OCI-LY7 (cell line): Measurements from ENCODE around the gene RSAD2. TPM values are rescaled to one million over a fixed set of nuclear protein-coding genes. Genes with fewer than 3 reads are reported as not detected.

Experiments used
- BruUV-seq: library from RNA; stranded (reverse); fragments of 400-500 nt; replicated peaks from 2 replicates; lab custom pipeline; 2021; lab: Mats Ljungman, UMichigan
- CTCF ChIA-PET: fragments of 300-600 bp; sonication (Branson Sonifier 250); formaldehyde crosslinking; loops from one replicate; lab custom pipeline; 2022; ENCODE audit warnings: antibody characterized with exemption; ENCODE audit not compliant: unreplicated experiment; lab: Charles Lee
- POLR2A ChIA-PET: fragments of 300-600 bp; sonication (Branson Sonifier 250); formaldehyde crosslinking; loops from one replicate; lab custom pipeline; 2022; ENCODE audit warnings: antibody characterized with exemption; lab: Charles Lee
- DNase-seq: peaks from one replicate; pipeline ENCODE4 v3.0.0-alpha.2; 2015; ENCODE audit warnings: low spot score
- H2AFZ ChIP-seq: fragments of 200-600 bp; sonication (generic), shearing (Covaris generic); 2 replicates; pipeline ENCODE4 v1.6.1; 2014; ENCODE audit warnings: mild to moderate bottlenecking, antibody characterized with exemption, low read length, moderate library complexity
- H3K27ac ChIP-seq: fragments of 200-600 bp; sonication (generic); 2 replicates; pipeline ENCODE4 v1.5.1; 2014; ENCODE audit warnings: mixed run types, low read depth, mild to moderate bottlenecking, moderate library complexity, low read length, inconsistent platforms; ENCODE audit not compliant: poor library complexity, severe bottlenecking
- H3K36me3 ChIP-seq: fragments of 200-600 bp; sonication (generic); 2 replicates; pipeline ENCODE4 v1.6.1; 2014; ENCODE audit warnings: mild to moderate bottlenecking, antibody characterized with exemption, low read length, moderate library complexity, mixed read lengths; ENCODE audit not compliant: insufficient read depth
- H3K4me1 ChIP-seq: fragments of 200-600 bp; sonication (generic); 2 replicates; pipeline ENCODE4 v1.5.1; 2014; ENCODE audit warnings: mild to moderate bottlenecking, low read length; ENCODE audit not compliant: insufficient read depth, poor library complexity, severe bottlenecking
- H3K4me2 ChIP-seq: fragments of 200-600 bp; sonication (generic); 2 replicates; pipeline ENCODE4 v1.6.1; 2014; ENCODE audit warnings: mild to moderate bottlenecking, low read length
- H3K4me3 ChIP-seq: fragments of 200-600 bp; sonication (generic); 2 replicates; pipeline ENCODE4 v1.5.1; 2014; ENCODE audit warnings: mild to moderate bottlenecking, low read depth, low read length; ENCODE audit not compliant: poor library complexity, severe bottlenecking
- H3K79me2 ChIP-seq: fragments of 200-600 bp; sonication (generic); 2 replicates; pipeline ENCODE4 v1.6.1; 2016; ENCODE audit warnings: low read depth, mild to moderate bottlenecking, low read length, moderate library complexity, mixed read lengths; ENCODE audit not compliant: insufficient read depth
- H3K9me2 ChIP-seq: fragments of 200-600 bp; sonication (generic); 2 replicates; pipeline ENCODE4 v1.6.1; 2016; ENCODE audit warnings: mild to moderate bottlenecking, low read length, mixed read lengths; ENCODE audit not compliant: insufficient read depth
- H3K9me3 ChIP-seq: fragments of 200-600 bp; sonication (generic); 2 replicates; pipeline ENCODE4 v1.6.1; 2014; ENCODE audit warnings: mild to moderate bottlenecking, mixed run types, low read length, mixed read lengths
- H4K20me1 ChIP-seq: fragments of 200-600 bp; sonication (generic); 2 replicates; pipeline ENCODE4 v1.6.1; 2014; ENCODE audit warnings: mild to moderate bottlenecking, antibody characterized with exemption, low read length, moderate library complexity, mixed read lengths; ENCODE audit not compliant: insufficient read depth
- CTCF ChIP-seq: fragments of 200-600 bp; sonication (generic); conservative IDR thresholded peaks from 2 replicates; pipeline ENCODE4 v1.5.1; 2014; ENCODE audit warnings: mild to moderate bottlenecking, antibody characterized with exemption, low read length, moderate library complexity, mixed read lengths
- EZH2phosphoT487 ChIP-seq: fragments of 200-600 bp; sonication (generic); IDR thresholded peaks from 2 replicates; pipeline ENCODE4 v1.6.1; 2018; ENCODE audit warnings: low read depth, borderline replicate concordance, mild to moderate bottlenecking, mixed run types, antibody characterized with exemption, low read length, moderate library complexity, mixed read lengths
- intact Hi-C: fragments of 100-400 bp; cut with micrococcal nuclease; formaldehyde crosslinking; loops from one replicate; pipeline ENCODE4 v1.10.0; 2022; ENCODE audit not compliant: unreplicated experiment
- total RNA-seq, 2 experiments: library from RNA; depleted of rRNA in 1 of 2; stranded (reverse); fragments of >200 nt in 1 of 2; shearing (Covaris generic) in 1 of 2; gene quantifications; 2 replicates each; pipeline ENCODE4 v1.2.3, GENCODE V29; 2014 to 2022

The RSAD2 gene
- total RNA-seq, 2 experiments from 2014 or later, result not detected

- CTCF ChIA-PET, result no interaction called here
- intact Hi-C loops, result no loop called here
Observed at GRCh38 chr2:6860296-6860695, 17.3 kb upstream of the RSAD2 start.

GRCh38 chr2:6863792-6864191 lies 13.8 kb upstream of the RSAD2 start:
- Histone ChIP-seq H3K9me3 (no peaks in the 10 kb centered on the region), H3K4me3 (no peak overlapping the region), H3K27ac (no peak overlapping the region), H3K9me2 (no peaks in the 10 kb centered on the region), H3K79me2 (no peaks in the 10 kb centered on the region), H3K36me3 (no peaks in the 10 kb centered on the region), H4K20me1 (no peaks in the 10 kb centered on the region), H2AFZ (no peak overlapping the region), H3K4me2 (no peak overlapping the region), H3K4me1 (no peaks in the 10 kb centered on the region)
- POLR2A ChIA-PET, result no interaction called here
- no TSS peak for BruUV-seq
- no peak for TF ChIP-seq CTCF
- no peak for TF ChIP-seq EZH2phosphoT487
- intact Hi-C loops, result no loop called here
- DNase-seq, result no peak
- CTCF ChIA-PET, result no interaction called here

More at GRCh38 chr2:6860296-6860695, 17.3 kb upstream of the RSAD2 start:
- BruUV-seq, result no TSS peak
- TF ChIP-seq CTCF (no peak), EZH2phosphoT487 (no peak)
- H2AFZ ChIP-seq, result no peak overlapping the region
- H3K36me3 ChIP-seq, result no peaks in the 10 kb centered on the region
- H3K9me3 ChIP-seq, result no peaks in the 10 kb centered on the region
- no peaks in the 10 kb centered on the region for H3K79me2 ChIP-seq
- H3K27ac ChIP-seq, result no peak overlapping the region
- H3K4me3 ChIP-seq, result no peak overlapping the region
- POLR2A ChIA-PET, result no interaction called here
- no peaks in the 10 kb centered on the region for H4K20me1 ChIP-seq
- no peak for DNase-seq
- H3K4me2 ChIP-seq, result no peak overlapping the region
- no peaks in the 10 kb centered on the region for H3K4me1 ChIP-seq
- no peaks in the 10 kb centered on the region for H3K9me2 ChIP-seq

GRCh38 chr2:6864231-6864754 lies 13.3 kb upstream of the RSAD2 start:
- Histone ChIP-seq H3K36me3 (no peaks in the 10 kb centered on the region), H3K27ac (no peak overlapping the region), H3K4me2 (no peak overlapping the region), H4K20me1 (no peaks in the 10 kb centered on the region), H3K4me3 (no peak overlapping the region), H3K9me3 (no peaks in the 10 kb centered on the region), H3K4me1 (no peaks in the 10 kb centered on the region), H2AFZ (no peak overlapping the region), H3K9me2 (no peaks in the 10 kb centered on the region), H3K79me2 (no peaks in the 10 kb centered on the region)
- no TSS peak for BruUV-seq
- no peak for DNase-seq
- POLR2A ChIA-PET, result interaction anchor here (0.5 kb wide), 1 partner anchor 1147 kb away, joined by 7 read pairs; no protein-coding TSS in a partner anchor
- no peak for TF ChIP-seq CTCF
- TF ChIP-seq EZH2phosphoT487, result no peak
- CTCF ChIA-PET, result interaction anchor here (0.5 kb wide), 1 partner anchor 187 kb away, joined by 3 read pairs; no protein-coding TSS in a partner anchor
- intact Hi-C loops, result no loop called here
